Thymus (tissue), 11 donors: ENCODE measurements around the gene FARP2. TPM values are rescaled to one million over a fixed set of nuclear protein-coding genes. Genes with fewer than 3 reads are reported as not detected.

Experiments
- DNase-seq, 9 donors: peaks; one replicate each; pipeline ENCODE4 v3.0.0-alpha.2; 2013; ENCODE audit warnings: low spot score in 9 of 9, low read depth in 6 of 9, missing footprints in 1 of 9
- H3K27ac ChIP-seq, 2 donors: one replicate each; pipeline ENCODE4 v1.5.1; 2013; ENCODE audit warnings: control low read depth in 1 of 2, low read depth in 1 of 2, low read length in 1 of 2, mild to moderate bottlenecking in 1 of 2, moderate library complexity in 1 of 2
- H3K27me3 ChIP-seq, 2 donors: one replicate each; pipeline ENCODE4 v1.5.1; 2013; ENCODE audit warnings: low read length in 1 of 2; ENCODE audit not compliant: control insufficient read depth in 2 of 2, insufficient read depth in 1 of 2
- H3K36me3 ChIP-seq, 2 donors: one replicate each; pipeline ENCODE4 v1.5.1; 2013; ENCODE audit warnings: low read length in 1 of 2, mild to moderate bottlenecking in 1 of 2, moderate library complexity in 1 of 2; ENCODE audit not compliant: control insufficient read depth in 2 of 2, insufficient read depth in 2 of 2
- H3K4me1 ChIP-seq, 2 donors: one replicate each; pipeline ENCODE4 v1.5.1; 2013; ENCODE audit warnings: low read length in 2 of 2; ENCODE audit not compliant: control insufficient read depth in 2 of 2, insufficient read depth in 2 of 2
- H3K4me3 ChIP-seq, 2 donors: one replicate each; pipeline ENCODE4 v1.5.1; 2013; ENCODE audit warnings: low read length in 2 of 2, control low read depth in 1 of 2, mild to moderate bottlenecking in 1 of 2
- H3K9me3 ChIP-seq, 2 donors: one replicate each; pipeline ENCODE4 v1.5.1; 2013; ENCODE audit warnings: low read length in 1 of 2, mild to moderate bottlenecking in 1 of 2; ENCODE audit not compliant: control insufficient read depth in 2 of 2, insufficient read depth in 1 of 2
- WGBS: extraction: QIAGEN DNeasy Blood & Tissue Kit; methylation state at CpG from one replicate; pipeline ENCODE4 v1.1.7; 2013; 5-methylcytosine and 5-hydroxymethylcytosine counted together
- polyA plus RNA-seq: library from polyadenylated mRNA; stranded (reverse); fragments of 200-250 nt; gene quantifications from one replicate; pipeline ENCODE4 v1.2.3, GENCODE V29; 2013
- total RNA-seq: library from RNA; stranded (reverse); fragments of 120-200 nt; gene quantifications from one replicate; pipeline ENCODE4 v1.2.4, GENCODE V29; 2013
- donor health status: healthy.

Gene FARP2
- total and polyA plus RNA-seq, 2 donors, result 16.1 to 18.2 TPM

DNA sequence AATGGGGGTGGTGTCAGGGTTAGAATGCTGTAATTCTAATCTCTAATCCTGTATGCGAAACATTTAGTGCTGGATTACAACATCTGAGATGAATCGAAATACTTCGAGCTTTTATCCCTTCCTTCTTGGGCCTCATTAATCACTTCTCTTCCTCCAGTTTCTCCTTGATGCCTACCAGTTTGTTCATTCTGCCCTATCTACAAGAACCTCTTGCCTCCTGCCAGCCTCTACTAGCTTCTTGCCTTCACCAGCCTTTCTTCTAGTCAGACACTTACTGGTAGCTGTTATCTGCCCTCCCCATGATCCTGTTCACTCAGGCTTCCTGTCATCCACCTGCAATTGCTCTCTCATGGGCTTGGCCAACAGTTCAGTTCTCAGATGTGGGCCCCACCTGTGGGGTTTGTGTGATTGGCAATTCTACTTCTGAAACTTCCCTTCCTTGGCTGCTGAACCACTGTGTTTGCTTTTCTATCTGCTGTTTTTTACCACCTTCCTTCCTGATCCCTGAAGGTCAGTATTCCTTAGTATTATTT lies 15.4 kb upstream of the FARP2 start:
- H3K4me3 ChIP-seq, result no peak overlapping the region
- 77% methylated on average over 3 of the region's 3 CpGs for WGBS
- H3K27ac ChIP-seq, result peak overlapping the region; percentile 37 to 88
- peaks cover 15 to 33% of the 10 kb centered on the region in 2 donors for H3K4me1 ChIP-seq
- DNase-seq, result peak in 7 of 9 donors; percentile 45 to 92 (median 76)
- H3K27me3 ChIP-seq, result no peaks in the 10 kb centered on the region
- H3K36me3 ChIP-seq, result peaks cover 53 to 73% of the 10 kb centered on the region in 2 donors
- no peaks in the 10 kb centered on the region for H3K9me3 ChIP-seq

DNA sequence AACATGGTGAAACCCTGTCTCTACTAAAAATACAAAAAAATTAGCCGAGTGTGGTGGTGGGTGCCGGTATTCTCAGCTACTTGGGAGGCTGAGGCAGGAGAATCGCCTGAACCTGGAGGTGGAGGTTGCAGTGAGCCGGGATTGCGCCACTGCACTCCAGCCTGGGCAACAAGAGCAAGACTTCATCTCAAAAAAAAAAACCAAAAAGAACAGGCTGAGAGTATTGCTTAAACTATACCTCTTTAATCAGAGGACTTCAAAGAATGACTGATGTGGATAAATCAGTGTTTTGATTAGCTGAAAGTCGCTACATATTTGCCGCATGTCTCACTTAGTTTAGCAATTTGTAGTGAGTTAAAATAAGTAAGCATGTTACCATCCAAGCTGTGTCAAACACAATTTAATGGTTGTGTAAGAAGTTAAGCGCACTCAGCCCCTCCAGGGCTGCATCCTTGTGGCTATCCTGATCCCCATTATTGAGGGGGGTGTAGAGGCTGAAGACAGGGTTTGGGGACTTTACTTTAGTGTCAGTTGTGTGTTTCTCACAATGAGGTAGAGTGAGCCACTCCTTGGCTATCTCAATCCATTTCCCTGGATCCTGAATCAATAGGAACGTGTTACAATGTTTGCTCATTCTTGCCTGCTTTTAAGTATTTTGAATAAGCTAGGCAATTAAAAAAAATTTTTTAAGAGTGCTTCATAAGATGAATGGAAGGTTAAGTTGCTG lies 11.0 kb upstream of the FARP2 start:
- Histone ChIP-seq H3K9me3 (no peaks in the 10 kb centered on the region), H3K27ac (no peak overlapping the region), H3K27me3 (no peaks in the 10 kb centered on the region), H3K36me3 (peaks cover 66 to 85% of the 10 kb centered on the region in 2 donors), H3K4me3 (no peak overlapping the region), H3K4me1 (peaks cover 9 to 22% of the 10 kb centered on the region in 2 donors)
- WGBS, result 87% methylated on average over 9 of the region's 9 CpGs
- no peak for DNase-seq

DNA sequence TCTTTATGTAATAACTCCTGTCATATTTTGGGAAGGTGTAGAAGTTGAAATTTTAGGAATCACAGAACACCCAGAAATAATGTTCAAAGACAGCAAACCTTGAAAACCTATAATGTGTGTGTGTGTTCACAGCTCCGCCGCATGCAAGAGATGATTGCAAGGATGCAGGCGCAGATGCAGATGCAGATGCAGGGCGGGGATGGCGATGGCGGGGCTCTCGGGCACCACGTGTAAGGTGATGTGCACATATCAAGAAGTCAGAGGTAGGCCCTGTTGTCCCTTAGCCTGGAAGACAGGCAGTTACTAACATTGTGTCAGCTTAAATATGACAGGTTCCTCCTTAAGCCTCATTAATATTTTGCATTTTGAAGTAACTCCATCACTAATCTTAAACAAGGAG lies 6.1 kb upstream of the FARP2 start:
- no peak overlapping the region for H3K27ac ChIP-seq
- DNase-seq, result no peak
- H3K36me3 ChIP-seq, result peaks cover 66 to 89% of the 10 kb centered on the region in 2 donors
- no peaks in the 10 kb centered on the region for H3K27me3 ChIP-seq
- H3K9me3 ChIP-seq, result peaks cover 0 to 1% of the 10 kb centered on the region in 2 donors
- WGBS, result 99% methylated on average over 8 of the region's 8 CpGs
- H3K4me1 ChIP-seq, result peaks cover 0 to 4% of the 10 kb centered on the region in 2 donors
- H3K4me3 ChIP-seq, result no peak overlapping the region

DNA sequence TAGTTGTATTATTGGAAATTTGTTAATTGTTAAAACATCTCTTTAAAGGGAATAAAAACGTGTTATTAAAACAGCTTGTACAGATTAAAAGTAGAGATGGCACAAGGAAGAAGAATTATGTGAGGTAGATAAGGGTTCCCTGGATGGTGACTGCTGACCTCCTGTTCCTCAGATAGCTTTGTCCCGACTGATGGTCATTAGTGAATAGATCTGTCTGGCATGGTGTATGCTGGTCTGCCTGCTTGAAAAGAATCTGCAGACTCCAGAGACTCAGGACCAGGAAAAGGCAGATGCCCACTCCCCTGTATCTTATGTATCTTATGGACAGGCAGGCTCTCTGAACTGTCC lies 5.6 kb upstream of the FARP2 start:
- H3K27ac ChIP-seq, result no peak overlapping the region
- peaks cover 62 to 86% of the 10 kb centered on the region in 2 donors for H3K36me3 ChIP-seq
- no peaks in the 10 kb centered on the region for H3K27me3 ChIP-seq
- H3K4me3 ChIP-seq, result no peak overlapping the region
- DNase-seq, result no peak
- WGBS, result 97% methylated on average over 2 of the region's 2 CpGs
- peaks cover 0 to 1% of the 10 kb centered on the region in 2 donors for H3K9me3 ChIP-seq
- H3K4me1 ChIP-seq, result peaks cover 0 to 8% of the 10 kb centered on the region in 2 donors

DNA sequence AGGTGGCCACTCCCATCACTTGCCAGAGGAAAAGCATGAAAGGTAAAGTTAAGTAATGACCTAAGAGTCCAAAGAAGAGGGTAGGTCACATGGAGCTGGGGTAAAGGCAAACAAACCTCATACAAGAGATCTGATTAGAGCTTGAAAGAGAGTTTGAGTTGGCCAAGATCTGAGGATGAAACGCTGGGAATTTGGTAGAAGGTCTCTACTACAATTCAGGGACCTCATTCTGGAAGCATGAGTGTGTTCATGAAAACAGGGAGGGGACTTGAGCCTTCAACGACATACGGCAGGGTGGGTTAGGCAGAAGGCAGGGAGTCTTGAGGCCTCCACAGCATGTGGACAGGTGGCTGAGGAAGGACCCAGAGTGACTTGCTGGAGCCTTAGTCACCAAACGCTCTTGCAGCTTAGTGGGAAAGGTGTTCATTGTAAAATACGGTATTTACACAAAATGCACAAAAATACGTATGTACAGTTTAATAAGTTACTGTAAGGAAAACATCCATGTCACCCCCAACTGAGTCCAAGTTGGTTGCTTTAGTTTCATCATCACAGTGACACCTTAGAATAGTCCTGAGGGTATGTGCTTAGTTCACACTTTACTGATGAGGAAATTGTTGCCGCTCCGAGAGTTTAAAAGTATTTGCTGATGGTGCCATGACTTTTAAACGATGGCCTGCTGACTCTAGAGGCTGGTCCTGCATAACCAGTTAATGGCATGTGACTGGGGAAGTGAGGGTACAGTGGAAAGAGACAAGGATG lies 5.0 kb upstream of the FARP2 start:
- no peak overlapping the region for H3K27ac ChIP-seq
- peaks cover 0 to 8% of the 10 kb centered on the region in 2 donors for H3K4me1 ChIP-seq
- H3K36me3 ChIP-seq, result peaks cover 58 to 81% of the 10 kb centered on the region in 2 donors
- peaks cover 0 to 1% of the 10 kb centered on the region in 2 donors for H3K9me3 ChIP-seq
- DNase-seq, result no peak
- 96% methylated on average over 9 of the region's 9 CpGs for WGBS
- H3K27me3 ChIP-seq, result no peaks in the 10 kb centered on the region
- H3K4me3 ChIP-seq, result no peak overlapping the region

DNA sequence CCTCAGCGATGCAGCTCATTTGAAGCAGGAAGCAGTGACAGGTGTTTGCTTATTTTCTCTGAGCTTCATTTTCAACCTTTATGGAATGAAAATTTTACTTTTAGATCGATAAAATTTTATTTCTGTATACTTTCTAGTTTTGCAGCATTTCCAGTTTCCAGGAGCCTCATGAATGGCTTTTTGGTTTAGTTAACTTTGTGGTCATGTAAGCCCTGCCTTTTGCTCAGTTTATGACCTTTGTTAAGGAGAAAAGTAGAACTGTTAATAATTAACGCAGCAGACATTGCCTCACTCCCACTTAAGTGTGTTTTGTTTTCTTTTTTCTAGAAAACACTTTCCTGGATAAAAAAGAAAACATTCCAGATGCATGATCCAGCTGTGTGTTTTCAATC lies 4.4 kb upstream of the FARP2 start:
- DNase-seq, result no peak
- Histone ChIP-seq H3K27me3 (peaks cover 0 to 2% of the 10 kb centered on the region in 2 donors), H3K9me3 (peaks cover 0 to 1% of the 10 kb centered on the region in 2 donors), H3K27ac (no peak overlapping the region), H3K4me1 (peaks cover 3 to 11% of the 10 kb centered on the region in 2 donors), H3K36me3 (peaks cover 52 to 75% of the 10 kb centered on the region in 2 donors), H3K4me3 (no peak overlapping the region)
- 95% methylated on average over 3 of the region's 3 CpGs for WGBS

DNA sequence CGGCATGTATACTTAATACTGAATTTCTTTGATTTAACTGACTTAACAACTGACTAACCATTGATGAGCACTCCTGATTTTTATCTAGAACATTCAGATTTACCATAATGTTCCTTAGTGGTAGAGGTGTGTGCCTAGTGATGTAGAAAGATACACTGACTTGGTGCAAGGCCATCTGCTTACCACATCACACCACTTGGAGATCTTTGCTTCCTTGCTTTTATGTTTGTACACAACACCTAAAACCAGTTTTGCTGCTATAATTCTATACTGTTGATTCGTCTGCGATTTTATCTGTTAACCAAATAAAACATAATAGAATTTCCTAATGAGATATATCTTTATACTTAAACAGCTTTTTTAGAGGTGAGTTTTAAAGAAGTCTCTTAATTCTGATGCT lies 3.9 kb upstream of the FARP2 start:
- Histone ChIP-seq H3K27ac (no peak overlapping the region), H3K4me3 (no peak overlapping the region), H3K4me1 (peaks cover 8 to 15% of the 10 kb centered on the region in 2 donors), H3K27me3 (peaks cover 1 to 2% of the 10 kb centered on the region in 2 donors), H3K9me3 (peaks cover 0 to 1% of the 10 kb centered on the region in 2 donors), H3K36me3 (peaks cover 46 to 69% of the 10 kb centered on the region in 2 donors)
- WGBS, result 96% methylated on average over 3 of the region's 3 CpGs
- DNase-seq, result no peak

DNA sequence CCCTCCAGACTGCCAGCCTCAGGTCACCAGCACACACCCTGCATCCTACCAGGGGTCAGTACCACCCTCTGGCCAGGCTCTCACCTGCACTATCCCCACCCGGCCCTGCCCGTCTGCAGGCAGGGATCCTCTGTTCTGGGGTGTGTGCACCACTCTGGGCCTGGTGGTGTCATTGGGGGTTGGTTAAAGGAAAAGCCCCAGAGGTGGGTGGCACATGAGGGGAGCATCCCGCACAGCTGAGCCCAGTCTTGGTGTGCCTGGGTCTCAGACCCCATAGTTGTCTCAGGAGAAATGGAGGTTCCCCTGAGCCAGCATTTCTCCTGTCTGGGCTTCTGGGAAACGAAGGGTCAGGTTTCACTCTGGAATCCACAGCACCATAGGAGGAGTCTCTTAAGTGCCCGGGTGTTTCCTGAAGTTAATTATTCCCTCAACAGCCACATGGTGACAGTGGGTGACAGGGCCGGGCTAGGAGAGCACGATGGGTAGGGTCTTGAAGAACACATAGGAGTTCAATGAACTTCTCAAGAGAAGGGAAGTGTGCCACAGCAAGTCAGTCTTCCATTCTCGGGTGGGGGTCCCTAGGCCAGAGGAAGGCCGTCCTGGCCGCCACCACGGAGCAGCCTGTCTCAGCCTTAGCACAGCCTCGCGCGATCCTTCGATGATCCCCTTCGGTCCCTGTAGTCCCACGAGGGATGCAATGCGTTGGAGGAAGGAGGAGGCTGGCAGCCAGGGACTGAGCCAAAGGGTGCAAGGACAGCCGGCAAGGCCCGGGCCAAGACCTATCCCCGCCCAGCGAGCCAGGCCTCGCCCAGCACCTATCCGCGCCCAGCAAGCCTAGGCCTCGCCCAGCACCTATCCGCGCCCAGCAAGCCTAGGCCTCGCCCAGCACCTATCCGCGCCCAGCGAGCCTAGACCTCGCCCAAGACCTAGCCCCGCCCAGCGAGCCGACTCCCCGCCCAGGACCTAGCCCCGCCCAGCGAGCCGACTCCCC lies 1.1 kb upstream of the FARP2 start:
- Histone ChIP-seq H3K4me1 (peaks cover 11 to 18% of the 10 kb centered on the region in 2 donors), H3K27me3 (peaks cover 2% of the 10 kb centered on the region in 2 donors), H3K36me3 (peaks cover 31 to 44% of the 10 kb centered on the region in 2 donors), H3K4me3 (peak overlapping the region in 1 of 2 donors; percentile 20), H3K9me3 (peaks cover 0 to 1% of the 10 kb centered on the region in 2 donors), H3K27ac (peak overlapping the region; percentile 42 to 69)
- WGBS, result 72% methylated on average over 40 of the region's 40 CpGs
- peak in 4 of 9 donors; percentile 23 to 71 (median 61) for DNase-seq
